ENCODE measurements around the gene APCDD1. TPM values are rescaled to one million over a fixed set of nuclear protein-coding genes. Genes with fewer than 3 reads are reported as not detected.

The APCDD1 gene
- total and polyA plus RNA-seq, 2 of the 8 experiments (the other 6 are each of a cell fraction or from before 2014, with no cell fraction given): 2.6 to 3.6 TPM

- TF ChIP-seq POU5F1 (IDR thresholded peaks at IDR 0.05; ENCODE audit: low read depth, low read length) (no peak), EZH2 (IDR thresholded peaks at IDR 0.05; ENCODE audit: low read depth, low read length, severe bottlenecking) (no peak), SRF (IDR thresholded peaks at IDR 0.05; ENCODE audit: low read depth, low read length) (no peak), KDM4A (IDR thresholded peaks at IDR 0.05; ENCODE audit: low read depth, low read length, severe bottlenecking) (no peak), BACH1 (IDR thresholded peaks at IDR 0.05; ENCODE audit: low read length) (no peak), NRF1 (IDR thresholded peaks at IDR 0.05; ENCODE audit: low read depth, low read length) (no peak)
- TF ChIP-seq, protein P1, sequence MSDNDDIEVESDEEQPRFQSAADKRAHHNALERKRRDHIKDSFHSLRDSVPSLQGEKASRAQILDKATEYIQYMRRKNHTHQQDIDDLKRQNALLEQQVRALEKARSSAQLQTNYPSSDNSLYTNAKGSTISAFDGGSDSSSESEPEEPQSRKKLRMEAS (IDR thresholded peaks at IDR 0.05): no peak
These were observed 68.1 kb downstream of the APCDD1 start (continued) for GRCh38 chr18:10522574-10522973.

Measured in H1 (cell line).